Neural progenitor cell (in vitro differentiated cells): Measurements from ENCODE around the gene NDEL1. TPM values are rescaled to one million over a fixed set of nuclear protein-coding genes. Genes with fewer than 3 reads are reported as not detected.

ENCODE experiments used
- DNase-seq: peaks from one replicate; pipeline ENCODE4 v3.0.0-alpha.2; 2016; ENCODE audit warnings: low spot score
- H2AFZ ChIP-seq: fragments of 200-600 bp; sonication (generic); replicated peaks from 2 replicates; pipeline ENCODE4 v1.6.1; 2016; ENCODE audit warnings: antibody characterized with exemption
- H3F3A ChIP-seq: fragments of 200-600 bp; sonication (generic); 2 replicates; pipeline ENCODE4 v1.6.1; 2016; ENCODE audit warnings: antibody characterized with exemption, low read depth
- H3K27ac ChIP-seq: fragments of 200-600 bp; sonication (generic); 2 replicates; pipeline ENCODE4 v1.5.1; 2016; ENCODE audit warnings: mild to moderate bottlenecking
- H3K27me3 ChIP-seq: fragments of 200-600 bp; sonication (generic); 2 replicates; pipeline ENCODE4 v1.6.1; 2016; ENCODE audit warnings: mild to moderate bottlenecking, moderate library complexity
- H3K36me3 ChIP-seq: fragments of 200-600 bp; sonication (generic); 2 replicates; pipeline ENCODE4 v1.5.1; 2016
- H3K4me1 ChIP-seq: fragments of 200-600 bp; sonication (generic); 2 replicates; pipeline ENCODE4 v1.6.1; 2016; ENCODE audit warnings: mixed run types
- H3K4me2 ChIP-seq: fragments of 200-600 bp; sonication (generic); 2 replicates; pipeline ENCODE4 v1.6.1; 2016
- H3K4me3 ChIP-seq: fragments of 200-600 bp; sonication (generic); 2 replicates; pipeline ENCODE4 v1.5.1; 2016
- H3K79me2 ChIP-seq: fragments of 200-600 bp; sonication (generic); 2 replicates; pipeline ENCODE4 v1.6.1; 2016; ENCODE audit warnings: low read depth
- H3K9ac ChIP-seq: fragments of 200-600 bp; sonication (generic); 2 replicates; pipeline ENCODE4 v1.6.1; 2016
- H3K9me3 ChIP-seq: fragments of 200-600 bp; sonication (generic); 2 replicates; pipeline ENCODE4 v1.5.1; 2016; ENCODE audit warnings: low read depth
- H4K20me1 ChIP-seq: fragments of 200-600 bp; sonication (generic); 2 replicates; pipeline ENCODE4 v1.6.1; 2016; ENCODE audit warnings: low read depth
- H3K27ac Mint-ChIP-seq: 3 replicates; pipeline ENCODE4 v1.8.0; 2021; ENCODE audit warnings: mixed read lengths
- H3K27me3 Mint-ChIP-seq: 2 replicates; pipeline ENCODE4 v1.8.0; 2022; ENCODE audit warnings: low read depth, mild to moderate bottlenecking, inconsistent platforms, moderate library complexity, mixed read lengths; ENCODE audit not compliant: insufficient read depth
- H3K36me3 Mint-ChIP-seq: 3 replicates; pipeline ENCODE4 v1.8.0; 2021; ENCODE audit warnings: mixed read lengths
- H3K4me1 Mint-ChIP-seq: 3 replicates; pipeline ENCODE4 v1.8.0; 2021; ENCODE audit warnings: mixed read lengths
- H3K4me3 Mint-ChIP-seq: 3 replicates; pipeline ENCODE4 v1.8.0; 2021; ENCODE audit warnings: mild to moderate bottlenecking, moderate library complexity, mixed read lengths
- H3K9me3 Mint-ChIP-seq: 3 replicates; pipeline ENCODE4 v1.8.0; 2020; ENCODE audit warnings: mixed read lengths
- EZH2 ChIP-seq: fragments of 200-600 bp; sonication (generic); IDR thresholded peaks from 2 replicates; pipeline ENCODE4 v1.6.1; 2017; ENCODE audit warnings: antibody characterized with exemption, mild to moderate bottlenecking, moderate library complexity
- EZH2phosphoT487 ChIP-seq: fragments of 200-600 bp; sonication (generic); IDR thresholded peaks from 2 replicates; pipeline ENCODE4 v1.6.1; 2017; ENCODE audit warnings: antibody characterized with exemption
- total RNA-seq: library from RNA; depleted of rRNA; stranded (reverse); fragments of >200 nt; gene quantifications from 2 replicates; pipeline ENCODE4 v1.2.3, GENCODE V29; 2015; ENCODE audit warnings: low replicate concordance
- TF ChIP-seq, protein P1 (sequence below): fragments of 200-600 bp; sonication (generic); IDR thresholded peaks from 2 replicates; pipeline ENCODE4 v1.5.1; 2017; ENCODE audit warnings: antibody characterized with exemption, mild to moderate bottlenecking

NDEL1 gene
- total RNA-seq, 1 donor from 2014 or later: 26.9 TPM

DNA sequence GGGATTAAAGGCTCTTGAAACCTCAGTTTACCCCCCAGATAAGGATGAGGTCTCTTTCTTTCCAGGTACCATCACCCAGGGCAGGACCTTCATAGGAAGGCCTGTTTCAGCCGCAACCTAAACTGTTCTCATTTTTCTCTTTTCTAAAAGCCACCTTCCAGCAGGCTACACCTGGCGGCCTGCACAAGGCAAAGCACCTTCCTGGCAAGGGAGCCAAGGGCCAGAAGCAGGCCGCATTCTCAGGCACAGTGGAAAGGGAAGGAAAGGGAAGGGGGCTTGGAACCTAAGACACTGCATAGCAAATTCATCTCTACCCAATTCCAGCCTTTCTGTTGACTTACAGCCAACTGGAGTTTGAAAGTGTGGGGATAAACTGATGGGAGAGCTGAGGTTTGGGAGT is 8.9 kb upstream of the NDEL1 start:
- Histone ChIP-seq H3K4me2 (no peak overlapping the region), H3F3A (no peaks in the 10 kb centered on the region), H3K9ac (no peak overlapping the region), H3K4me3 (no peak overlapping the region), H3K9me3 (no peaks in the 10 kb centered on the region), H2AFZ (no peak overlapping the region), H4K20me1 (no peaks in the 10 kb centered on the region), H3K27ac (no peak overlapping the region), H3K27me3 (no peaks in the 10 kb centered on the region), H3K4me1 (no peaks in the 10 kb centered on the region), H3K79me2 (no peaks in the 10 kb centered on the region), H3K36me3 (no peaks in the 10 kb centered on the region)
- Mint-ChIP-seq H3K4me1 (peaks cover 22% of the 10 kb centered on the region), H3K27me3 (peaks cover 4% of the 10 kb centered on the region), H3K9me3 (no peaks in the 10 kb centered on the region), H3K4me3 (no peak overlapping the region), H3K27ac (no peak overlapping the region), H3K36me3 (no peaks in the 10 kb centered on the region)
- no peak for DNase-seq
- TF ChIP-seq, protein P1, sequence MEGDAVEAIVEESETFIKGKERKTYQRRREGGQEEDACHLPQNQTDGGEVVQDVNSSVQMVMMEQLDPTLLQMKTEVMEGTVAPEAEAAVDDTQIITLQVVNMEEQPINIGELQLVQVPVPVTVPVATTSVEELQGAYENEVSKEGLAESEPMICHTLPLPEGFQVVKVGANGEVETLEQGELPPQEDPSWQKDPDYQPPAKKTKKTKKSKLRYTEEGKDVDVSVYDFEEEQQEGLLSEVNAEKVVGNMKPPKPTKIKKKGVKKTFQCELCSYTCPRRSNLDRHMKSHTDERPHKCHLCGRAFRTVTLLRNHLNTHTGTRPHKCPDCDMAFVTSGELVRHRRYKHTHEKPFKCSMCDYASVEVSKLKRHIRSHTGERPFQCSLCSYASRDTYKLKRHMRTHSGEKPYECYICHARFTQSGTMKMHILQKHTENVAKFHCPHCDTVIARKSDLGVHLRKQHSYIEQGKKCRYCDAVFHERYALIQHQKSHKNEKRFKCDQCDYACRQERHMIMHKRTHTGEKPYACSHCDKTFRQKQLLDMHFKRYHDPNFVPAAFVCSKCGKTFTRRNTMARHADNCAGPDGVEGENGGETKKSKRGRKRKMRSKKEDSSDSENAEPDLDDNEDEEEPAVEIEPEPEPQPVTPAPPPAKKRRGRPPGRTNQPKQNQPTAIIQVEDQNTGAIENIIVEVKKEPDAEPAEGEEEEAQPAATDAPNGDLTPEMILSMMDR: no peak
- TF ChIP-seq EZH2 (no peak), EZH2phosphoT487 (no peak)

DNA sequence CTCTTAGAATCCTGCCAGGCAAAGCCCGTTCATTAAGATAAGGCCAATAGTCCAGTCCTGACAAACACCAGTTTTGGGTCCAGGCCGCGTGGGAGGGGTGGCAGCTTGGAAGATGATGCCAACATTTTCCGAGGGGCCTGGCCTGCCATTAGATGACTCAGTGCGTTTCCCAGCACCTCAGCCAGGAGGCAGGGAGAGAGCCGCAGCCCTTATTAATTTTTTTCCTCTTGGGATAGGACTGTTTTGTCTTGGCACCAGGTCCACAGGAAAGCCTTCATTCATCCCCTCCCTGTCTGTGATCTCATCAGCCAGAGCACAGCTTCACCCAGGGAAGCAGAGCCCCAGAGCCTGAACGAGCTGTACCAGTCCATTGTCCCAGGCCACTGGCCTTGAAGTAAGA is 4.7 kb upstream of the NDEL1 start:
- peaks cover 11% of the 10 kb centered on the region for H3K4me1 Mint-ChIP-seq
- Histone ChIP-seq H3K79me2 (no peaks in the 10 kb centered on the region), H3F3A (peaks cover 6% of the 10 kb centered on the region), H3K9ac (no peak overlapping the region), H2AFZ (no peak overlapping the region), H3K9me3 (no peaks in the 10 kb centered on the region), H3K27me3 (no peaks in the 10 kb centered on the region), H3K4me3 (no peak overlapping the region), H3K36me3 (no peaks in the 10 kb centered on the region), H3K4me2 (no peak overlapping the region), H4K20me1 (no peaks in the 10 kb centered on the region), H3K27ac (no peak overlapping the region), H3K4me1 (no peaks in the 10 kb centered on the region)
- DNase-seq: peak; percentile 20
- H3K4me3 Mint-ChIP-seq: no peak overlapping the region
- peaks cover 2% of the 10 kb centered on the region for H3K27me3 Mint-ChIP-seq
- TF ChIP-seq EZH2phosphoT487 (no peak), EZH2 (no peak)
- TF ChIP-seq, protein P1: no peak
- no peaks in the 10 kb centered on the region for H3K9me3 Mint-ChIP-seq
- H3K27ac Mint-ChIP-seq: no peak overlapping the region
- H3K36me3 Mint-ChIP-seq: no peaks in the 10 kb centered on the region

DNA sequence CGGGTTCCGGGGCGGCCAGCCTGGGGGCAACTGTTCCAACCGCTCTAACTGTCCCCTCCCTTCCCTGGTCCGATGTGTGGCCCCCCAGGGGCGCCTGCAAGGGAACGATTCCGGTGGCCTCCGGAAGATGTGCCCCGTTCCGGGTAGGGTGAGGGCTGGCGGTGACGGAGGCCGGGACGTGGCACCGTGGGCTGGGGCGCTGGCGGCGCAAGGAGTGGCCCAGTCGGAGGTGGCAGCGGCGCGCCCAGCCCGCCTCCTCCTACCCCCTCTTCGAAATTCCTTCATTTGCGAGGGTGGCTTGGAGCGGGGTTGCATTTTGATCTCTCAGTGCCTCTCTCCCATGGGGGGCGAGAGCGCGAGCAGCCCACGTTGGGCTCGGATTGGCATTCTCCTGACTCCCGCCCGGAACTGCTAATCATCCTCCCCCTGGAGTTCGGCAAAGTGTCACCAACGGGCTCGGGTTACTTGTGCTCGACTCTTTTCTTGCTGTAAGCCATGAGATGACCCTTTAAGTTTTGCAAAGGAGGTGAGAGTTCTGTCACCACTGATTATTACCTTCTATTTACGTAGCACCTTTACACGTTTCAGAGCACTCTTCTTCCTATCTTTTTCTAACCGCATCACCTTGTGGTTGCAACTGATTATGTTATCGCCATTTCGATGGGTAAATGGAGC is 622 bp downstream of the NDEL1 start:
- peaks cover 51% of the 10 kb centered on the region for H3K79me2 ChIP-seq

GRCh38 chr17:8436844-8437171 is 1.1 kb downstream of the NDEL1 start:
- Histone ChIP-seq H3K79me2 (peaks cover 56% of the 10 kb centered on the region), H3K27me3 (no peaks in the 10 kb centered on the region), H3K27ac (no peak overlapping the region), H3K9me3 (no peaks in the 10 kb centered on the region), H2AFZ (peak overlapping the region; percentile 71), H3K9ac (peak overlapping the region; percentile 72), H3K4me3 (peak overlapping the region; percentile 88), H3F3A (peaks cover 17% of the 10 kb centered on the region), H3K36me3 (no peaks in the 10 kb centered on the region), H3K4me2 (peak overlapping the region; percentile 95), H3K4me1 (peaks cover 11% of the 10 kb centered on the region), H4K20me1 (peaks cover 17% of the 10 kb centered on the region)
- peaks cover 4% of the 10 kb centered on the region for H3K27me3 Mint-ChIP-seq
- H3K4me1 Mint-ChIP-seq: peaks cover 30% of the 10 kb centered on the region
- no peaks in the 10 kb centered on the region for H3K9me3 Mint-ChIP-seq
- DNase-seq: no peak
- no peak for TF ChIP-seq EZH2phosphoT487
- peak overlapping the region; percentile 52 for H3K27ac Mint-ChIP-seq
- peak overlapping the region; percentile 94 for H3K4me3 Mint-ChIP-seq
- peaks cover 14% of the 10 kb centered on the region for H3K36me3 Mint-ChIP-seq

More for the DNA sequence above, 622 bp downstream of the NDEL1 start:
- Histone ChIP-seq H3K9me3 (no peaks in the 10 kb centered on the region), H3K4me3 (peak overlapping the region; percentile 88), H3K4me1 (peaks cover 11% of the 10 kb centered on the region), H2AFZ (peak overlapping the region; percentile 71), H3K4me2 (peak overlapping the region; percentile 95), H4K20me1 (peaks cover 17% of the 10 kb centered on the region), H3K36me3 (no peaks in the 10 kb centered on the region), H3K9ac (peak overlapping the region; percentile 72), H3F3A (peaks cover 17% of the 10 kb centered on the region), H3K27me3 (no peaks in the 10 kb centered on the region), H3K27ac (peak overlapping the region; percentile 88)
- Mint-ChIP-seq H3K27me3 (peaks cover 4% of the 10 kb centered on the region), H3K4me1 (peaks cover 26% of the 10 kb centered on the region), H3K4me3 (peak overlapping the region; percentile 94), H3K9me3 (no peaks in the 10 kb centered on the region), H3K36me3 (peaks cover 14% of the 10 kb centered on the region), H3K27ac (peak overlapping the region; percentile 52)
- DNase-seq: peak; percentile 83
- TF ChIP-seq EZH2: no peak
